ENCODE data around the gene ARHGAP30.
A peak's percentile ranks its signal among the peaks of the same experiment; 100 is the strongest.

ARHGAP30 gene

DNA sequence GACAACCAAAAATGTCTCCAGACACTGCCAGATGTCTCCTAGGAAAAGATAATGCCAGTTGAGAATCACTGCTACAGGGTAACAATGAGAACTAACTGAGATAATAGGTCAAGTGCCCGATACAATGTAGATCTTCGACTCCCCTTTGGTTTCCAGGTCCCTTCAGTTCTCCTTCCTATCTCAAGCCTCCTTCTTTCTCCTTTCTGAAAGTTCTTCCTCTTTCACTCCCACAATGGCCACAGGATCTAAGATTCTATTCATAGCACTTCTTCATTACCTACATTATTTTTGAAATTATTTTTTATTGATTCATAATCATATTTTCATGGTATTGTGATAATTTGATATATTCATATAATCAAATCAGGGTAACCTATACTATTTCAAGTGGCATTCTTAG, 41.8 kb upstream of the ARHGAP30 start:
- TF ChIP-seq CTCF (IDR thresholded peaks at IDR 0.05; ENCODE audit: low read depth, low read length), result no peak
- DNase-seq (ENCODE audit: low read depth in 2 of 2), result no peak
- no peak overlapping the region for H3K4me3 ChIP-seq (replicated peaks in 1 of 2; ENCODE audit: low read depth in 2 of 2, low read length in 2 of 2)

DNA sequence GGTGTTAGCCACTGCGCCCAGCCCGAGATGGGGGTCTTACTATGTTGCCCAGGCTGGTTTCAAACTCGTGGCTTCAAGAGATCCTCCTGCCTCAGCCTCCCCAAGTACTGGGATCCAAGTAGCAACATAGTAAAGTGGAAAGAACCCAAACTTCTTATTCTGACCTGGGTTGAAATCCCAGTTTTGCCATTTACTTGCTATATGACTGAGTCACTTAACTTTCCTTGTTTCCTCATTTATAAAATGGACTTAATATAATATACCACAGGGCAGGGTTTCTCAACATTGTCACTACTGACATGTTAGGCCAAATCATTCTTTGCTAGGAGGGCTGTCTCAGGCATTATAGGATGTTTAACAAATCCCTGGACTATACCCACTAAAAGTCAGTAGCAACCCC, 41.4 kb upstream of the ARHGAP30 start:
- H3K4me3 ChIP-seq (replicated peaks in 1 of 2; ENCODE audit: low read depth in 2 of 2, low read length in 2 of 2), result no peak overlapping the region
- TF ChIP-seq CTCF (IDR thresholded peaks at IDR 0.05; ENCODE audit: low read depth, low read length), result no peak
- no peak for DNase-seq (ENCODE audit: low read depth in 2 of 2)

- no peak for DNase-seq (ENCODE audit: low read depth in 2 of 2)
- no peak for TF ChIP-seq CTCF (IDR thresholded peaks at IDR 0.05; ENCODE audit: low read depth, low read length)
- no peak overlapping the region for H3K4me3 ChIP-seq (replicated peaks in 1 of 2; ENCODE audit: low read depth in 2 of 2, low read length in 2 of 2)
These were observed 36.7 kb upstream of the ARHGAP30 start for GRCh38 chr1:161106431-161106830.

DNA sequence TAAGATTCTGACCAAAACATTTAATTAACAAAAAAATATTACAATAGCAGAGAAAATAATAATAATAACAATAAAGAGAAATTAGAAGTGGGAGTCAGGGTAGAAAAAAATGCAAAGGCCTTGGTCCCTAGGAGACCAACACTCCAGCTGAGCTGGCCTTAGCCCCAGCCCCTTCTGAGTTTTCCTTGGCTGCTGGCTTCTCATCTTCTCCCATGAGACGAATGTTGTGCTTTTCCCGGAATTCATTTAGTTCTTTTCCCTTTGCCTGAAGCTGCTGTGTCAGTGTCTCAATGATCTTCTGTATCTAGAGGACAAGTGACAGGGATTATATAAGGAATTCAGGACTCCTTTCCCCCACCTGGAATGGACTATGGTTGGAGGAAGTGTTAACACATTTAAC, 30.9 kb upstream of the ARHGAP30 start:
- H3K4me3 ChIP-seq (replicated peaks in 1 of 2; ENCODE audit: low read depth in 2 of 2, low read length in 2 of 2), result no peak overlapping the region
- no peak for DNase-seq (ENCODE audit: low read depth in 2 of 2)
- TF ChIP-seq CTCF (IDR thresholded peaks at IDR 0.05; ENCODE audit: low read depth, low read length), result no peak

DNA sequence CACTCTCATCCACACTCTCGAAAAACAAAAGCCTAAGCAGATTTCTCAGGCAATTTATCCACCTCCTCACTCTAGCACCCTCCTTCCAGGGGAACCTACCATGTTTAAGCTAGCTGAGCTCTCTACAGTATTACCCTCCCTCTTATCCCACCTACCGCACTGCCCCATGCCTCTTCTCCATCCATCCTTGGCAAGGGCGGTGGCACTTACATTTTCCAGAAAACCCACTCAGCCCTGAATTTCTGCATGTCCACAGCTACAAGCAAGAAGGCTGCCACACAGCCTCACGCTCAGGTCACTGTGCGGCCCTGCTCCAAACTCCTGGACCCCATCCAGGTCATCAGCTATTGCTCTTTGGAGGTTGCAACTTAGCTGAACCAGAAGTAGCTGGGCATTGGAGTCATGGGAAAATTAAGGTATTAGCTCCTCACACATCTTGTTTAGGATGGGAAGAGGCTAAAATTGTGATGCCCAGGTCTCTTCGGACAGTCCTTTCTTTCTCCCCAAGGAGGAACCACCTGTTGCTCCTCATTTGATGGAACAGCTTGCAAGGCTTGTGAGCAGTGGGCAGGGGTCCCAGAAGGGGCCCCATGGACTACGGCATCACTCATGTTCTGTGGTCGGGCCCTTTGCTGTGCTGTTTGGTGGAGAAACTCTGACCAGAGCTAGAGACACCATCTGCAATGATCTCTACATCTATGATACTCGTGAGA, 29.6 kb upstream of the ARHGAP30 start:
- TF ChIP-seq CTCF (IDR thresholded peaks at IDR 0.05; ENCODE audit: low read depth, low read length), result no peak
- no peak overlapping the region for H3K4me3 ChIP-seq (replicated peaks in 1 of 2; ENCODE audit: low read depth in 2 of 2, low read length in 2 of 2)

GRCh38 chr1:161098210-161099068, 28.7 kb upstream of the ARHGAP30 start, which contains the start of gene KLHDC9:
KLHDC9 (plus strand) TSS chr1:161098361; CDS start chr1:161098536, 175 bp downstream.
- peak within 1 kb of the TSS; percentile 33 to 51 for H3K4me3 ChIP-seq (replicated peaks in 1 of 2; ENCODE audit: low read depth in 2 of 2, low read length in 2 of 2)
- TF ChIP-seq CTCF (IDR thresholded peaks at IDR 0.05; ENCODE audit: low read depth, low read length), result no peak
- DNase-seq (ENCODE audit: low read depth in 2 of 2), result peak in 1 of 2 donors; percentile 78

More for the DNA sequence above, 29.6 kb upstream of the ARHGAP30 start:
- DNase-seq (ENCODE audit: low read depth in 2 of 2), result no peak

Measured in cardiac fibroblast (primary cell).